GM19452 (cell line): ENCODE data around the gene KRT37.
"Not testable (repeated sequence)": the region's sequence is repeated elsewhere in the genome, so short reads cannot be mapped to it uniquely, and the experiment has no call there.

Source experiments
- ATAC-seq: cut with Tn5 transposase; IDR thresholded peaks from one replicate; pipeline ENCODE4 v1.9.1; 2021; ENCODE audit not compliant: unreplicated experiment

Gene KRT37

GRCh38 chr17:41437254-41437653 is 12.9 kb upstream of the KRT37 start:
- ATAC-seq = no peak

DNA sequence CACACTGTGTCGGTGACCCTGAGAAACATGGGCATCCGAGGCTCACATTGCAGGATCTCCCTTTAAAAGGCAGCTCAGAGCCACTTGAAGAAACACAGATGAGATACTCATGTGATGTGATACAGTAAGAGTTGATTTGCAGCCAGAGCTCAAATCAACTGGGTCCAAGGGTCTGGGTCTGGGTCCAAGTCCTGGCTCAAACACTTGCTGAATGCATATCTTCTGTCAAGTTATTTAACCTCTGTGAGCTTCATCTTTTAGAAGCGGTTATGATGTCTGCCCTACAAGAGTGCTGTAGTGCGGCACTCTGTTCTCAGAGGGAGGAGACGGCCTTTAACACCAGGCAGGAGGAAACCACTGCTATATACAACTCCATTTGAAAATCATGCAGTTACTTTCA is 10.0 kb upstream of the KRT37 start:
- no peak for ATAC-seq

- ATAC-seq = no peak
Measured at GRCh38 chr17:41434005-41434404, 9.6 kb upstream of the KRT37 start.

- no peak for ATAC-seq
Measured at GRCh38 chr17:41433586-41433985, 9.2 kb upstream of the KRT37 start.

GRCh38 chr17:41430376-41430775 is 6.0 kb upstream of the KRT37 start:
- ATAC-seq = not testable (repeated sequence)

DNA sequence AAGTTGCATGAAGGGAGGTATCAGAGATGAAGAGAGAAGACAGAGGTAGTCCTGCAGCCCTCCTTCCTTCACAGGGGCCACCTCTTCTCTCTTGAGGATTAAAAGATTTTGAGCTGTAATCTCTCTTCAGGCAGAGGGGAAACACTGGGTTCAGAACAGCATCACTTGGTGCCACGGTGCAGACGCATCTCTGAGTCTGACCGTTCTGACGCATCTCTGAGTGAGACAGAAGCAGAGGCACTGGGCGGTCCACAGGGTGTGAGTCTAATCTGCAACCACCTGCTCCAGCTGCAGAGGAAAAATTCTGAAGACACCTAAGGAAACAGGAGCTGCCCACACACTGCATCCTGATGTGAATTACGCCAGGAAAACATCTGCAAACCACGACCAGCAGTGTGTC is 5.3 kb upstream of the KRT37 start:
- ATAC-seq = no peak

DNA sequence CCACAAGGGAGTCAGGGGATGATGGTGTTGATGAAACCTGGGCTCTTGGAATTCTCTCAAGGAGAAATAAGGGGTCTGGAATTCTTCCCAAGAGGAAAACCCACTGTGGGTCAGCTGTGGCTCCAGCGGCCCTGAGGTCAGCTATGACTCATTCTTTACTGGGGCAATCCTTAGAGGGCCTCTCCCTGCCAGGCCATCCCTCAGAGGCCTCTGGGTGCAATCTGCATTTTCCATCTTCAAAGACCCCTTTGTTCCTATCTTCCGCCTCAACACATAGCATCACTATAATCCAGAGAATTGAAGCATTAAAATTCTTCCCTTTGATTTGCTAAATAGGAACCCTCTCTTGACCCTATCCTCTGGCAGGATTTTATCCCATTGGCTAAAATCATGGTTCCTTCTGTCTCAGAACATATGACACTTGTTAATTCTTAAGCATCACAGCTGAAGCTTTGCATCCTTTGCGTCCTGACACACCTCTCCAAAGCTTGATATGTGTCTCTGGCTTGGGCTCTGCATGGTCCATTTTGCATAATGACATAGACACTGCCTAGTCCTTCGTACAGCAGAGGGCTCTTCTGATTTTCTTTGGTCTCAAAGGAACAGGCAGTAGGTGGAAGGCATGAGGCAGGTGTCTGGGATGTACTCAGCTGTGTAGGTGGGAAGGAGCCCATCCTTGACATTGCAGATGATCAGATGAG is 4.4 kb upstream of the KRT37 start:
- ATAC-seq = no peak

DNA sequence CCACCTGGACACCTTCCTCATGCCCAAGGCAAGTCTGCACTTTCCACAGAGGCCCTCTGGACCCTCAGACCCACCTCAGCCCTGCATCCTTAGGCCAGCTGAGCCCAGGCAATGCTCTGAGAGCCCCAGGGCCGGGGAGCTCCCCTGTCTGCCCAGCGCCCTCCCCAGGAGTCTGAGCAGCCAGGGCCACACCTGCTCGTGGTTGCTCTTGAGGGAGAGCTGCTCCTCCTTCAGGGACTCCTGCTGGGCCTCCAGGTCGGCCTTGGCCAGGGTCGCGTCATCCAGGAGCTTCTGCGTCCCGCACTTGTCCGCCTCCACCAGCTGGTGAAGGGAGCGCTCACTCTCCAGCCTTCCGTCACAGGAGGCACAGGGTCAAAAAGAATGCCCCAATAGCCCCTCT is 1.8 kb downstream of the KRT37 start:
- ATAC-seq = not testable (repeated sequence)

GRCh38 chr17:41421617-41422016 is 2.8 kb downstream of the KRT37 start:
- ATAC-seq = no peak

DNA sequence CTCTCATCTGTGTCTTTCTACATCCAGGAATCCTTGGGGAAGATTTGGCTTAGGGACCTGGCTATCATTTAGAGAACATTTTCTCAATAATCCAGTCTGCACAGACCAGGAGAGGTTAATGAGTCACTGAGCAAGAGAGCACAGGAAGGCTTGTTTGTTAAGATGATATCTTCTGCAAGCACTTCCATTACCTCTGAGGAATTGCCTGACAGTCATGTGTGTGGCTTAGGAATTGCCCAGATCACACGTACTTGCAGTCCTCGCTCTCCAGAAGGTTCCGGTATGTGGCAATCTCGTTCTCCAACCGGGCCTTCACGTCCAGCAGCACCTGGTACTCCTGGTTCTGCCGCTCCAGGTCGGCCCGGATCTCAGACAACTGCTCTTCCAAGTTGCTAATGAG is 3.3 kb downstream of the KRT37 start:
- ATAC-seq = no peak

GRCh38 chr17:41420134-41420533 is 4.3 kb downstream of the KRT37 start:
- ATAC-seq = no peak

DNA sequence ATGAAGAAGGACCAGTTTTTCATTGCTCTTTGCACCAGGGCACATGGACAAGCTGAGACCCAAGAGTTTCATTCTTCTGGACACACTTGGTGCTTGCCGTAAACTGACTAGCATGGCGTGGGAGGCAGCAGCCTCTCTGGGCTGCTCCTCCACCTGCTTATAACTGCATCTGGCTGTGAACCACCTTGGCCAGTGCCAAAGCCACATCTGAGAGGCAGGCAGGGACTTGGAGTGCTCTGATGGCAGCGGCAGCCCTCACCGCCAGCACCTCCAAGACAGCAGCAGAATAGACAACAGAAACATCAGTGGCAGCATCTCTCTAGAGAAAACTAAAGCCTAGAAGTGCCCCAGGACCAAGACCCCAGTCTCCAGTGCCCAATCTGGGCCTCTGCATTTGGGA is 4.7 kb downstream of the KRT37 start:
- no peak for ATAC-seq

DNA sequence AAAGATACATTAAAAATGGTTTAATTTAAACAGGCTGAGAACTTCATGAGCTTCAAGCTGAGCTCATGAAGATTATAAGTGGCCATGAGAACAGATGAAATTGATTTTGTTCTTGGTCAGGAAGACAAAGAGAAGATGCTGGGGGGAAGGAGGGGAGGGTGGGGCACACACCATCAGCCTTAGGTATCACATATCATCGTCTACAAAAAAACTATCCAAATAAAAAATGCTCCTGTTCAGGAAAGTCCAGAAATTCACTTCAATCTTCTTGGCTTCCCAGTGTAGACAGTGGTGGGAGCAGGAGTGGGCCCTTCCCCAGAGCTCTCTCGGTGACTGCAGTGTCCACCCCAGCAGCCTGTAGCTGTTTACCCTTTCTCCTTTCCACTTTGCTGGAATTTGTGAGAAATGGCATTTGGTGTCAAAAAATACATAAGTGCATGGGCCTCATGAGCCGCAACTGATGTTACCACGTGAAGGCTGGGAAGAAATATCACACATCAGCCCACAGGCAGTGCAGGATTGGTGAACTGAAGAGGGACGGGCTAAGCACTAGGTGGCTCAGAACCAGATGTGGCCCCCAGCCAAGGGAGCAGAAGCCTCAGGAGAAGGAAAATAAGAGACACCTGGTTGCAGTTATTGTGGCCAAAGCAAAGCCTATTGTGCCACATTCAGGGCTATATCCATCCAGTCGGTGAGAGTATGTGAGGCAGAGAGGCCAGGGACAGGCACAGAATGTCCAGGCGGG is 6.1 kb downstream of the KRT37 start:
- no peak for ATAC-seq

DNA sequence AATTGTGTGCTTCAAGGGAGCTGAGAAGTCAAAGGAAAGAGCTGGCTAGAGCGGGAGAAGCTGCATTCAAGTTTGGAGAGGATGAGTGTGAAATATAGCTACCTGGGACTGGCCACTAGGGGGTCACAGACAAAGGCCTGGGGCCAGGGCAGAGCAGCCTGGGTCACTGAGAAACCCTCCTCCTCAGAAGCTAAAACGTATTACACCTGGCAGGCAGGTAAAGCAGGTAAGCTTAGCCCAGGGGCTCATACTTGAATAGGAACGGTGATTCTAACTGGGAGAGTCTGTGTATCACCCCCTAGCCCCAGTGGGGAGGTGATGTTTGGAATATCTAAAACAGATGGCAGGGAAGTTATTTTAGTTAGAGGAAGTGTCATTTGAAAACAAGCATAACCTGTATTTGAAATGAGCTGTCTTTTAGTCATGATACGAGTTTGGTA is 6.8 kb downstream of the KRT37 start:
- no peak for ATAC-seq

- no peak for ATAC-seq
Measured at GRCh38 chr17:41417127-41417526, 7.3 kb downstream of the KRT37 start.

DNA sequence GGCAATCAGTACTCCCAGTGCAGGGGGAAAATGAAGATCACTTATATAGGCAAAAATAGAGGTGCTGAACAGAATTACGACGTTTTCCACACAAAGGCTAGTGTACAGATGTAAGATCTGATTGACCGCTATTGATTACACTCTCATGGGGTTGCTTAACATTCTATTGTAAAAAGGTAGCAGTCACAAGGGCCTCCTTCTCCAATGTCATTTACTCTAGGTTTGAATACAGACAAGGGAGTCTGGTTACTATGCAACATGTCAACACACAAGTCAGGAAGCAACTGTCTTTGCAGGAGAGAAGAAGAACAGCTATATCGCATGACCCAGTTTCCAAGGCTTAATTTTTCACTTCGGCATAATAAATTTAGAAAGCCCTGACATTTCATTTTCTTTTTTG is 7.9 kb downstream of the KRT37 start:
- ATAC-seq = no peak

- ATAC-seq = no peak
Measured at GRCh38 chr17:41415833-41416335, 8.5 kb downstream of the KRT37 start.

GRCh38 chr17:41415411-41415810 is 9.0 kb downstream of the KRT37 start:
- no peak for ATAC-seq

DNA sequence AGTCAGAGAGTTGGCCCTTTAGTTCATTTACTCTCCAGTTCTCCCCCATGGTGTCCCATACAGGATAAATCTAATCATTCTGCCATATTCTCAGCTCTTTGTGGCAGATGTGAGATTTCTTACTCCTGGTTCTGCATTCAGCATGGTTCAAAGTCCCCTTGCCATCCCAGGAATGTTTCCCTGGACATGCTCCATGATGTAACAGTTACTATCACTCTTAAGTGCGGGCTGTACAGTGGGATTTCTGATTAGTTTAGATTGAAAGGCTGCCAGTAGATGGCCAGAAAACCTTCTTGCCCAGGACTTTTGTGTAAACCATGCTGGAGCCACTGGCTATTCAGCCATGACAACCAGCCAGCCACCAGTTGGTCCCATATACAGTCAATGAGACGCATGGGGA is 10.4 kb downstream of the KRT37 start:
- no peak for ATAC-seq

GRCh38 chr17:41413353-41413957 is 10.9 kb downstream of the KRT37 start:
- ATAC-seq = no peak

DNA sequence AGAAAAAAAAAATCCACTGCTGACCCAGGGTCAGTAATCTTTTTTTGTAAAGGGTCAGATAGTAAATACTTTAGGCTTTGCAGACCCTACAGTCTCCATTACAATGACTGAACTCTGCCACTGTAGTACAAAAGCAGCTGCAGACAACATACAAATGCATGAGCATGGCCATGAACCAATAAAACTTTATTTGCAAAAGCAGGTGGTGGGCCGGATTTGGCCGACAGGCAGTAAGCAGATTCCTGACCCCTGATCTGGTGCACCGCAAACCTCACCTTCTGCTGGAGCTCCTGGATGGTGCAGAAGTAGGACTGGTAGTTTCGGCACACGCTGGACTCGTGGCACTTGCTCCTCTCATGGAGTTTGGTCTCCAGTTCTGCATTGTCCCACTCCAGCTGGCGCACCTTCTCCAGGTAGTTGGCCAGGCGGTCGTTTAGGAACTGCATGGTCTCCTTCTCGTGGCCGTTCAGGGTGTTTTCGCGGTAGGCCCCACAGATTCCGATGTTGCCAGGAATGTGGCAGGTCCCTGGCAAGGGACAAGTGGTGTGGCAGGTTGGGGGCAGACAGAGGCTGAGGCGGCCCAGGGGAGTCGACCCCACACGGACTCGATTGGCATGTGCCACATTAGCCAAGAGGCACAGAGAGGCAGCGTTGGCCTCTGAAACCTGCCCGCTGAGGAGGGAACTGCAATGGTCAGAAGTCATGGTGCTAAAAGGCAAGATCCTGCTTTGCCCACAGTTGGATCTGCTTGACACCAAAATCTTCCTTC is 13.1 kb downstream of the KRT37 start:
- no peak for ATAC-seq
